HG02981 (cell line): ENCODE measurements around the gene PPFIBP1.

Experiments used
- ATAC-seq: cut with Tn5 transposase; IDR thresholded peaks from one replicate; pipeline ENCODE4 v1.9.1; 2021; ENCODE audit warnings: mild to moderate bottlenecking, moderate library complexity; ENCODE audit not compliant: unreplicated experiment

PPFIBP1 gene

DNA sequence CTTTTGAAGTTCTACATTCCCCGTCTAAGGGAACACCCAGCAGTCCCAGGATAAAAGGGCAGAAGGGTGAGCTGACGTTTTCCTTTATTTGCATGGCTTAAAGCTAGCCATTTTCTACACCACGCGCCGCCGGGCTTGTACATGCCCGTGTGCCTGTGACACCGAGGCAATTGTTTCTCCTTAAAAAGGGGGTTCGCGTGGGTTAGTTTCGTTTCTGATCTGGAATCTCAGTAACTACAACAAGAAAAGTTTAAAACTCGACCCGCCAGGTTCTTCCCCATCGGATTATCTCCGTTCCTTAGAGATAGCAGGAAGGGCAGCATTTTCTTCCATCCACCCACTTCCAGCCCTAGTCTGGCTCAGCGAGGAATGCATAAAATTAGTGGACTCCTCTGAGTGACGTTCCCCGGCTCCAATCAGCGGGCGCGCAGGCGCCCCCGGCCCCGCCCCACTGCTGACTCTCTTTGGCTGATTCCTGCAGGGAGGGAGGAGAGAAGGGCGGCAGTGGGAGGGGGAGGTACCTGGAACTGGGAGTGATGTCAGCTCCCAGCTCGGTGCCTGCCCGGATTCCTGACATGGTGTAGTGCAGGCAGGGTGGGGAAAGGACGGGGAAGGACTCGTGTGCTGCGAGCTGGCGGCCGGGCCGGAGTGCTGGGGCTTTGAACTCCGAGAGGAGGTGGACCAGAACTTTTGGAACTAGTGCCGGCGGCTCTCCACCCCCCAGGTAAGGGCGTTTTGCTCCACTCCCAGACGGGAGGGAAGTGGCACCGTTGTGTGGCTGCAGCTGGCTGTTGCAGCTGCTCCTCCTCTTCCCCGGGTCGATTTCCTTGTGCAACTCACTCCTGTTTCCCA, at the start of gene PPFIBP1:
PPFIBP1 (plus strand) TSS at position 565 of the 852 bp plus-strand sequence. CDS start 109,191 bp downstream, outside the sequence.
- ATAC-seq, result peak; percentile 95

DNA sequence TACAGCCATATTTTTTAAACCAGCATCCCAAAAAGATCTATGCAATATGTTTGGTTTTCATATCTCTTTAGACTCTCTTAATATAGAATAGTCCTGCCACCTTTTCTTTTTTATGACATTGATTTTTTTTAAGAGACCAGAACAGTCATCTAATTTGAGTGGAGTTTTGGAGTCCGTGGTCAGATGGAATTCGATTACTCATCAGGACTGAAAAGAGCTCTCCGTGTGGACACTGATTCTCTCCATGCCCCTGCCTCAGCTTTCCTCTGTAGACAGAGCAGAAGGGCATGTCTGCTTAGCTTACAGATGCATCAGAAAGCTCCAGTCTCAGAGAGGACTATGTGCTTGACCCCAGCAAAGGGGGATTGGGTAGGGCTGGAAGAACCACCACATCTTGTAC, 49.7 kb upstream of the PPFIBP1 start:
- no peak for ATAC-seq

- ATAC-seq, result no peak
Measured at GRCh38 chr12:27477049-27477448, 47.0 kb upstream of the PPFIBP1 start.

DNA sequence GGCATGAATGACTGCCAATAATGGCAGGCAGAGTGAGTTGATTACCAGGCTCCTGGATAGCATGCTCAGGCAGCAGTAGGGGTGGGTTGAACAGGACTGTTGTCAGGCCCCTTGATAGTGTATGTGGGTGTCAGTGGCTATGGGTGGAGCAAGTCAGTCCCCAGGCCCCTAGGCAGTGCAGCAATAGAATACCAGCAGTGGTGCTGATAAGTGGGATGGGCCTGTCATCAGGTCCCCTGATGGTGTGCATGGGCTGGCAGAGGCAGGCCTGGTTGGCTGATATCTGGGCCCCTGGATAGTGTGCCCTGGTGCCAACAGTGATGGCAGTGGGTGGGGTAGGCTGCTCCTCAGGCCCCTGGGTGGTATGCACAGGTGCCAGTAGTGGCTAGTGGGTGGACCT, 45.1 kb upstream of the PPFIBP1 start:
- ATAC-seq, result no peak

GRCh38 chr12:27480016-27480415, 44.0 kb upstream of the PPFIBP1 start:
- ATAC-seq, result no peak

- ATAC-seq, result no peak
Measured at GRCh38 chr12:27486961-27487360, 37.0 kb upstream of the PPFIBP1 start.

GRCh38 chr12:27488479-27488878, 35.5 kb upstream of the PPFIBP1 start:
- ATAC-seq, result no peak

GRCh38 chr12:27491226-27491625, 32.8 kb upstream of the PPFIBP1 start:
- no peak for ATAC-seq

GRCh38 chr12:27493260-27493940, 30.6 kb upstream of the PPFIBP1 start:
- ATAC-seq, result no peak

DNA sequence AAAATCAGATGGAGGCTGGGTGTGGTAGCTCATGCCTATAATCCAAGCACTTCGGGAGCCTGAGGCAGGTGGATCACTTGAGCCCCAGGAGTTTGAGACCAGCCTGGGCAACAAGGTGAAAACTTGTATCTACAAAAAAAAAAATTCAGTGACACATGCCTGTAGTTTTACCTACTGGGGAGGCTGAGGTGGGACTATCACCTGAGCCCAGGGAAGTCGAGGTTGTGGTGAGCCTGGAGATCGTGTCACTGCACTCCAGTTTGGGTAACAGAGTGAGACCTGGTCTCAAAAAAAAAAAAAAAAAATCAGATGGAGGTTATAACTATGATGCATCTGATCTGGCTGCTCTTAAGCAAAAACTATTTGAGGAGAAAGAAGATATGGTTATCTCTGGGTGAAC, 26.6 kb upstream of the PPFIBP1 start:
- ATAC-seq, result no peak

GRCh38 chr12:27498149-27498548, 25.9 kb upstream of the PPFIBP1 start:
- ATAC-seq, result peak; percentile 73

DNA sequence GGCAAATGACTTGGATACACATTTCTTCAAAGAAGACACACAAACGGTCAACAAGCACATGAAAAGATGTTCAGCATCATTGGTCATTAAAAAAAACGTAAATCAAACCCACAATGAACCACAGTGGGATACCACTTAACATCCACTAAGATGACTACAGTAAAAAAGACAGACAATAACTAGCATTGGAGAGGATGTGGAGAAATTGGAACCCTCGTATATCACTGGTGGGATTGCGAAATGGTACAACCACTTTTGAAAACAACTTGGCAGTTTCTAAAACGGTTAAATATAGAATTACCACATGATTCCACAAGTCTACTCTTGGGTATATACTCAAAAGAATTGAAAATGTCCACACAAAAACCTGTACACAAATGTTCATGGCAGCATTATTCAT, 25.2 kb upstream of the PPFIBP1 start:
- ATAC-seq, result no peak

DNA sequence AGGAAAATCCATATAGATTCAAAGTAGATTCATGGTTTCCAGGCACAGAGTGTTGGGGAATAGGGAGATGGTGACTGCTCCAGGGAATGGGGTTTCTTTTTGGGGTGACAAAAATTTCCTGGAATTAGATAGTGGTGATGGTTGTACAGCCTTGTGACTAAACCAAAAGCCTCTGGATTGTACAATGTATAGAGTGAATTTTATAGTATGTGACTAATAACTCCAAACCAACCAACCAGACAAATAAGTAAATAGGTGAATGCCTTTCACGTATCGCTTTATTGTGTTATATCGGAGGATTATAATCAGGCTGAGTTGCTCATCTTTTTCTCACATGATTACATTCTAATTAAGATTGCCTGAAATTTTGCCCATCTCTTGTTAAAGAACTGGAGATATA, 24.6 kb upstream of the PPFIBP1 start:
- no peak for ATAC-seq

DNA sequence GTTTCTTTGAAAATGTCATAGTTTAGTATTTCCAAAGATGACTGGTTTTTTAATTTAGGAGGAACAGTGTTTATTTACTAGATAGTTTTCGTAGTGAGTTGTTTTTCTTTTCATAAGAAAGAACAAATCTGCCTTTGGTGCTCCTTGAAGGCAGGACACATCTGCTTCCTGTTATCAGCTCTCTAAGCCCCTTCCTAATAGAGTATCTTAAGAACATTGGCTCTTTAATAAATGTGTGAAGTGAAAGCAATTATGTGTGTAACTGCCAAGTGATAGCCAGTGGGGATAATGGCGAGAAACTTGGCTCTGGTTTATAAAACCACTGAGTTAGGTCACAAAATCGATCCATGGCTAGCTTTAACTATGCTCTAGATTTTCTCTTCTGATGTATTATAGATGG, 23.5 kb upstream of the PPFIBP1 start:
- no peak for ATAC-seq

GRCh38 chr12:27502021-27502435, 22.0 kb upstream of the PPFIBP1 start:
- no peak for ATAC-seq

DNA sequence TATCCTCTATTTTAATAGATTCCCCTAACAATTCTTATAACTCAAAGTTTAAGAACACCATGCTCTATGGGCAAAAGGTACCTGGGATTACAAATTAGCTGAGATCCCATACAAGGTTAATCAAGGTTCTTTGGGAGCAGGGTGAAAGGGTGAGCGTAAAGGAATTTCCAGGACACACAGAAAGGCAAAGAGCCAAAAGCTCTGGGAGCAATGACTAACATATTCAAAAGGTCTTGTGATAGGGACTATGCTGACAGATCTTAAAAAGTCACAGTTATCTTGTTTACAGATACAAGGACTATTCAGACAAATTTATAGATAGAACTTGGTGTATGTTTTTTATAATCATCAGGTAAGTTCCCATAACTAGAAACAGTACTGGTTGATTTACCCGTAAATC, 19.5 kb upstream of the PPFIBP1 start:
- no peak for ATAC-seq

DNA sequence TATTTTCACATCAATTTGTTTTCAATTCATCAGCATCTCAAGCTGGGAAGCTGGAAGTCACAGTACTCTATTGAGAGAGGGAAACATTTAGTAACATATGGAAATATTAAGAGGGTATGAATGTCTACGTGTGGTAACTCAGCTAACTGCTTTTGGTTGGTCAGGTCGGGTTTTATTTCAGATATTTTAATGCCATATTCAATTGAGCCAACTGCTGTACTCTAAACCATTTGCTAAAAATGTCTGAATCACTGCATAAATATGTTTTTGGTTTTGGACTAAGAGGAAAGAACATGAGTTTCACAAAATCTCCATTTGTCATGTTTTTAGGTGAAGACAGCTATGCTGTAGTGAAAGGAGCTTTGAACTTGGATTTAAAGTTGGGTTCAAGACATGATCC, 18.9 kb upstream of the PPFIBP1 start:
- no peak for ATAC-seq

- ATAC-seq, result no peak
Measured at GRCh38 chr12:27505761-27506160, 18.2 kb upstream of the PPFIBP1 start.

GRCh38 chr12:27506645-27507189, 17.3 kb upstream of the PPFIBP1 start:
- no peak for ATAC-seq

DNA sequence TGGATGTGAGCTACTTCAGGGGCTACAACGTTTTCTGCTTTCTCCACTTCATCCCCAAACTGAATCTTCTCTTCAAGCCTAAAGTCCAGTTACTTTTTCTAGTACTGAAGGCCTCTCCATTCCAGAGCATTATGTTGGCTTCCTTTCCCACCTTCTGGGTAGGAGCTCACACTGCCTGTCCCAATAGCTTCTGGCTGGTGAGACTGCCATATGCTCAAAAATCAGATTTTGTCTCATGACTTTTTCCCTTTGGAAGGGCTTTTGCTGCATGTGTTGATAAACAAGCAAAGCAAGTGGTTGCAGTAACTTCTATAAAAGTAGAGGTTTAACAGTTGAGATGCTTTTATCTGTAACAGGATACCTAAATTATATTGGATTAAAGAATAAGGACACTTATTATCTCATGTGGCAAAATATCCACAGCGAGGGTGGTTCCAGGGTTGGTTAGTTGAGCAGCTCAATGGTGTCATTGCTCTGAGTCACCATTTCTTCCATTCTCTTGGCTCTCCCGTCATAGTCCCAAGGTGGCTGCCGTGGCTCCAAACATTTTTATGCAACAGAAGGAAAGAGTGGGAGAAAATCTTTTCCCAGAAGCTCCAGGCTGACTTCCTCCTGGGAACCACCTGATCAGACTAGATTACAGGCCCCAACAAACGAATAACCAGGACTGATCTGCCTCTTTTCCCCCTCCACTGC, 15.1 kb upstream of the PPFIBP1 start:
- no peak for ATAC-seq

- ATAC-seq, result no peak
Measured at GRCh38 chr12:27511031-27511722, 12.8 kb upstream of the PPFIBP1 start.
